HL-60/S4 treated with retinoic acid at 250 ng/mL for 4 days and 3 days (cell line): ENCODE measurements around the gene PRR7.

Source experiments
- in situ Hi-C: fragments of 300-500 bp; cut with MboI; formaldehyde crosslinking; loops from 2 replicates; pipeline ENCODE4 v1.7.0; 2022; ENCODE audit warnings: low sequenced_read_pairs

The PRR7 gene

DNA sequence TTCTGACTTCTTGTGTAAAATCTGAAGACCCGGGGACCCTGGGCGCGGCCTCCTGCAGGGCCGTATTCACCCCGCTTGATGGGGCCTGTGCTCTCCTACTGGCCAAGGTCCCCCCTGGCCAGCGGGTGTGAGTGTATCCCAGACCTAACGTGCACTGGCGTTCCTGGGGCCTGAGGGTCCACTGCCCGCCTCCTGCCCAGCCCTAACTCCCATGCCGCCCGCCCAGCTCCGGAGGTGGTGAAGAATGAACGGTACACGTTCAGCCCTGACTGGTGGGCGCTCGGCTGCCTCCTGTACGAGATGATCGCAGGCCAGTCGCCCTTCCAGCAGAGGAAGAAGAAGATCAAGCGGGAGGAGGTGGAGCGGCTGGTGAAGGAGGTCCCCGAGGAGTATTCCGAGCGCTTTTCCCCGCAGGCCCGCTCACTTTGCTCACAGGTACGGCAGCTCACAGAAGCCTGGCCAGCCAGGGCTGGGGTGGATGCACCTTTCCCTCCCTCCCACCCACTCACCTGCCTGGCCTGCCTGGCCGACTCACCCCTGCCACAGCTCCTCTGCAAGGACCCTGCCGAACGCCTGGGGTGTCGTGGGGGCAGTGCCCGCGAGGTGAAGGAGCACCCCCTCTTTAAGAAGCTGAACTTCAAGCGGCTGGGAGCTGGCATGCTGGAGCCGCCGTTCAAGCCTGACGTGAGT, 10.6 kb upstream of the PRR7 start:
- in situ Hi-C loops, result no loop called here

DNA sequence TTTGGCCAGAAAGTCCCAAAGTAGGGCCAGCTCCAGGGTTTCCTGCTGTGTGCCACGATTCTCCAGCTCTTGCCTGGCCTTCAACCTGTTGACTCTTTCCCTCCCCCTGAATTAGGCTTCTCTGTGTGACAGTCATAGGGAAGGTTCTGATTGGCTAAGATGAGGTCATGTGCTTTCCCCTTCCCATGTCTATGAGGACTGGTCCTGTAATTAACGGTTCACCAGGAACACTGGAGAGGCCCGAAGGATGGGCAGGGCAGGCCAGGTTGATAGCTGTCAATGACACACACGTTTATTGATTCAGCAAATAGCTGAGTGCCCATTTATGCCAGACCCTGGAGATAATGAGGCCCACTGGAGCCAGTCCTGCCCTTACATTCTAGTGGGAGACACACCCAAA, 9.0 kb upstream of the PRR7 start:
- in situ Hi-C loops, result no loop called here

- in situ Hi-C loops, result no loop called here
These were observed 8.1 kb upstream of the PRR7 start for GRCh38 chr5:177438468-177438867.

GRCh38 chr5:177439518-177440053, 7.0 kb upstream of the PRR7 start:
- in situ Hi-C loops, result loop anchor here (5.0 kb wide), 1 partner anchor 47 kb away; no protein-coding TSS in a partner anchor

DNA sequence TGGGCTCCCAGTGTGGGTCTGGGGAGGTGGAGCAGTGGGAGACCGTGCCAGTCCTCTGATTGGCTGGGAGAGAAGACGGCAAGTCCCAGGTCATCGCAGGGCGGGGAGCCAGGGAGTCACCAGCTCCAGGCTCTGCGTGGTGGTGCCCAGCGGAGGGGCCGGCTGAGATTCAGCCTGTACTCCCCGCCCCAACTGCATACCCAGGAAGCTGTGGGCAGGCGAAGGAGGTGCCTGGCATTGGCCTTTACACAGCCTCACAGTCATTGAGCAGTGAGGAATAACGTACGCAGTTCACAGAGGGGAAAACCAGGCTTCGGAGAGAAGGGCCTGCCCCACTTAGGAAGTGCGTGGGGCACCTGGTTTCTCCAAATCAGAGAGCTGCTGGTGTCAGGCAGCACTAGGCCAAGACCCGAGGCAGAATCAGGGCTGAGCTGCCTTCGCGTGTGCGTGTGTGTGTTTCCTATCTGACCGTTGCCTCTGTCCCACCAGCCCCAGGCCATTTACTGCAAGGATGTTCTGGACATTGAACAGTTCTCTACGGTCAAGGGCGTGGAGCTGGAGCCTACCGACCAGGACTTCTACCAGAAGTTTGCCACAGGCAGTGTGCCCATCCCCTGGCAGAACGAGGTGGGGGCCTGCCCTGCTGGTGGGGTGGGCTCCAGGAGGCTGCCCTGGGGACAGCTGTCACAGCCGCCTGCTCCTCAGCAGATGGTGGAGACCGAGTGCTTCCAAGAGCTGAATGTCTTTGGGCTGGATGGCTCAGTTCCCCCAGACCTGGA, 6.2 kb upstream of the PRR7 start:
- in situ Hi-C loops, result loop anchor here (5.0 kb wide), 1 partner anchor 48 kb away; no protein-coding TSS in a partner anchor

DNA sequence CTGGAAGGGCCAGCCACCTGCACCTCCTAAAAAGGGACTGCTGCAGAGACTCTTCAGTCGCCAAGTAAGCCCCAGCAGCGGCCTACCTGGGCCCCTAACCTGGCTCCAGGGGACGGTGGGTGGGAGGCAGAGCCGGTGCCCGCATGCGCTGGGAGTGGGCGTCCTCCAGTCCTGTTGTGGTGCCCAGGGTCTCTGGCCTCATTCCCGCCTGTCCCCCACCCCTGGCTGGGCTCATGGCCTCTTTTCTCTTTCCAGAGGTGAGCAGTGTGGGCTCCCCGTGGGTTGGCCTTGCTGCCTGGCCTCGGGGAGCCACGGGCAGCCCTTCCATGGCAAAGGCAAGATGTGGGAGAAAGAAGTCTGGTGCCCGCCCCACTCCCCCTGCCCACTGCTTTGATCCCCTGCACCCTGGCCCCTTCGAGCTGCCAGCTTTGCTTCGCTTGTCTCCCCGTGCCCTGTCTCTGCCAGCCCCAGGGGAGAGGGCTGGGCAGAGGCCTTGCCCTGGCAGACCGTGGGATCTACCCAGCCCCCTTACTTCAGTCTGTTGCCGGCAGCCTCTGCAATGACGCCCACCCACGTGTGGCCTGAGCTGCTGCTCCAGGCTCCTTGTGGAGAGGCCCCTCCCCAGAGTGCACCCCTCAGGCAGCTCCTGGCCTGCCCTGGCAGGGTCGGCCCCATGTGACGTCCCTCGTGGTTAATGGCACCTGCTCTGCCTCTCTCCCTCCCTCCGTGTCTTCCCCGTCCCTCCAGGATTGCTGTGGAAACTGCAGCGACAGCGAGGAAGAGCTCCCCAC, 5.4 kb upstream of the PRR7 start:
- in situ Hi-C loops, result loop anchor here (5.0 kb wide), 1 partner anchor 49 kb away; no protein-coding TSS in a partner anchor

DNA sequence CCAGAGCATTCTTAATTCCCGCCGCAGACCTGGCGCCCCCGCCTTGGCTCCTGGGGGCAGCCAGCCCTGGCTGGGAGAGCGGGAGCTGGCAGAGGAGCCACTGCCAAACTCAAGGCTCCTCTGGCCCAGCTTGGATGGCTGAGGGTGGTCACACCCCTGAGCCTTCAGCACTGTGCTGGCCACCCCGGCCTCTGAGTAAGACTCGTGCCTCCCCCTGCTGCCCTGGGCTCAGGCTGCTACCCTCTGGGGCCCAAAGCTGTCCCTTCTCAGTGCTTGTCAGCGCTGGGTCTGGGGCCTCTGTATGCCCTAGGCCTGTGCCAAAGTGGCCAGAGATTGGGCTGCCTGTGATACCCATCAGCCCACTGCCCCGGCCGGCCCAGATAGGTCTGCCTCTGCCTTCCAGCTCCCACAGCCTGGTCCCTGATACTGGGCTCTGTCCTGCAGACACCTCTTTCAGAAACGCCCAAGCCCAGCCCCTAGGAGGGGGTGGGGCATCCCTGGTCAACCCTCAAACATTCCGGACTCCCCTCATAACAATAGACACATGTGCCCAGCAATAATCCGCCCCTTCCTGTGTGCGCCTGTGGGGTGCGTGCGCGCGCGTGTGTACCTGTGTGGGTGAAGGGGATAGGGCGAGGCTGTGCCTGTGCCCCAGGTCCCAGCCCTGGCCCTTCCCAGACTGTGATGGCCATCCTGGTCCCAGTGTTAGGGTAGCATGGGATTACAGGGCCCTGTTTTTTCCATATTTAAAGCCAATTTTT, 4.4 kb upstream of the PRR7 start:
- in situ Hi-C loops, result loop anchor here (5.0 kb wide), 1 partner anchor 50 kb away; no protein-coding TSS in a partner anchor

DNA sequence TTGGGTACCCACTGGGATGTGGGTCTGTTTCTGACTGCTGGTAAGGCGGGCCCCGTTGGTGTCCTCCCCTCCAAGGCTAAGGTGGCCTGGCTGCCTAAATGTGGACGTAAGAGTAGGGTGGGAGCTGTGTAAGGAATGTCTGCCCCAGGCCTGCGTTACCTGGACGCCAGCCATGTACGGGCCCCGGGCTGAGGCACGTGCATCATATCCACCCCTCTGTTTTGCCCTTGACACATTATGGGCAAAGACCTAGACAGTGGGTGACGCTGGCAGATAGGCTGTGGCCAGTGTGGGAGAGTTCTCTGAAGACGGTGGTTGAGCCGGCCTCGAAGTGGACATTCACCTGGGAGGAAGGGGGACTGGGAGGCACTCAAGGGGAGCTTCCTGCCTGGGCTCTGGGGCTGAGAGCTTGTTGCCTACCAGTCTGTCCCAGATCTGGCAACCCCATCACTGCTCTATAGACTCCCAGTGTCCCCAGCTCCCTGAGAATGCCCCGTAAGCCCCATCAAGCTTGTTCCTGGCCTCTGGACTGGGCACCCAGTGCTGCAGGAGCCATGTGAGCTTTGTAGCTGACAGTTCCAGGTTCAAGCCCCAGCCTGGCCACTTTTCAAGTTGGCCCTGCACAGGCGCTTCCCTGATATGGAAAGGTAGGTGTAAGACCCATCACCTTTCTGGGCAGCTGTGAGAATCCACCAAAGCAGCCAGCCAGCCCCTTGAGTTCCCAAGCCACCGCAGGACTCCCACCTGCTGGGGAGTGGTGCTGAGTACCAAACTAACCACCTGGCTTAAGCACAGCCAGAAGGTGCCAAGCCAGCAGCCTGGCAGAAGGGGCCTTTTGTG, 3.2 kb upstream of the PRR7 start:
- in situ Hi-C loops, result loop anchor here (5.0 kb wide), 1 partner anchor 51 kb away; no protein-coding TSS in a partner anchor

DNA sequence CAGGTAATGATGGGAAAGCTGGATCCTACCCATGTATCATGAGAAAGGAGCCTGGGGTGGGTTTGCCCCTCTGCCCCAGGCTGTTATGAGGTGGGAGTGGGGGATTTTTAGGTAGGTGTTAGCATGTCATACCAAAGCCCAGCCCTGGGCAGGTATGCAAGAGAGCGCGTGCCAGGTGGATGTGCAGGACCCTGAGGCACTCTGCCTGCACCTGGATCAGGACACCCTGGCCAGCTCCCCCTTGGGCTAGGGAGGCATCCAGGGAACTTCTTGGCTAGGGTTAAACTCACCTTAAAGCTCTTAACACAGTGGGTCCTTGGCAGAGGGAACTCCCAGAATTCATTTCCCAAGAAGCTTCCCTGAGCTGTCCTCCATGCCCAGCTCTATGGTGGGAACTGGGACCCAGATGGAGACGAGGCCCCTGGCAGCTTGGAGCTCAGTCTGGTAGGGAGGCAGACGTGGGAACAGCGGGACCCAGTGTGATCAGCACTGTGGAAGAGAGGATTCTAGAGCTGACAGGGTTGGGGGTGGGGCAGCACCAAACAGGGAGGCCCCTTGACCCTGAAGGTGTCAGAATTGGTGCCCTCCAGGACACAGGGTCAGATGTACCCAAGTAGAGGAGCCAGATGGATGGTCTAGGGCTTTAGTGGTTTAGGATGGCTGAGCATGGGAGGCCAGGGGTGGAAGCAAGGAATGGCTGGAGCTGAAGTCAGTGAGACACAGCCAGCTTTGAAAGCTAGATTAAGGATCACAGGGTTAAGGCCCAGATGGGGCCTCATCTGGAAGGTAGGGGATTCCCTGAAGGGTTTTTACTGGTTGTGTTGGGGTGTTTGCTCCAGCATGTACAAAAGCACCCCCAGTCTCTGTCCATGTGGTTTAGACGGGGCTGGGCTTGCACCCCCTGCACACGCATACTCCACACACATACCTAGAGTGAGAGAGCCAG, 2.2 kb upstream of the PRR7 start:
- in situ Hi-C loops, result loop anchor here (5.0 kb wide), 1 partner anchor 52 kb away; no protein-coding TSS in a partner anchor

DNA sequence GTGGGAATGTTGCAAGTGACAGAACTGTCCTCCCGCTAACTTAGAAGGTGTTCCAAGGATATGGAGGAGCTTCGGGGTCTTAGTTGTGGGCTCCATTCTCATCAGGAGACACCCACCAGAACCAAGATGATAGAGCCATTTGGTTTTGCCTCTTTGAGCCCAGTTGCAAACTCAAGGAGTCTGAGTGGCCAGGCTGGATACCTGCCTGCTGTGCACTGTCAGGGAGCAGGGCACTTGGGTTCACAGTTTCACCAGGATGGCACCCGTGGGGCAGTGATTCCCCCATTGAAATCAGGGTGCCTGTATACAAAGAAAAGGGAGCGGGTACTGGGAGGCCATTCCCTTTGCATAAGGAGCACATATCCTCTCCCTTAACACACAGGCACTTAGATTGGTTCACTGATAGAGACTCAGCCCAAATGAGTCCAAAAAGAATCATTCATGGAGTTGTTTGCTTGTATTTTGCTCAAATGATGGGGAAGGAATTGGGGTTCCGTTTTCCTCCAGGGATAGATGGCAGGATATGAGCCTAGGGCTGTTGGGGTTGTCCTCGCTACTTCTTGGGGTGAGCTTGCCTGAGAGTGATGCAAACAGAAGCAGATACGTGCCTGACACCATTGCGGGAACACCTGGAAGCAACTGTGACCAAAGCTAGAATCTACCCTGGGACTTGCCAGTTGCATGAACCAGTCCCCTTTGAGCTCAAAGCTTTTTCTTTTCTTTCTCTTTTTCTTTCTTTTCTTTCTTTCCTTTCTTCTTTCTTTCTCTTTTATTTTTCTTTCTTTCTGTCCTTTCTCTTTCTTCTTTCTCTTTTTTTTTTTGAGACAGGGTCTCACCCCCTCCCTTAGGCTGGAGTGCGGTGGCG, 1.3 kb upstream of the PRR7 start:
- in situ Hi-C loops, result no loop called here

- in situ Hi-C loops, result no loop called here
These were observed 756 bp upstream of the PRR7 start for GRCh38 chr5:177445917-177446199.

GRCh38 chr5:177447066-177447610, 524 bp downstream of the PRR7 start:
- in situ Hi-C loops, result no loop called here

- in situ Hi-C loops, result no loop called here
These were observed 1.1 kb downstream of the PRR7 start for GRCh38 chr5:177447611-177448243.

DNA sequence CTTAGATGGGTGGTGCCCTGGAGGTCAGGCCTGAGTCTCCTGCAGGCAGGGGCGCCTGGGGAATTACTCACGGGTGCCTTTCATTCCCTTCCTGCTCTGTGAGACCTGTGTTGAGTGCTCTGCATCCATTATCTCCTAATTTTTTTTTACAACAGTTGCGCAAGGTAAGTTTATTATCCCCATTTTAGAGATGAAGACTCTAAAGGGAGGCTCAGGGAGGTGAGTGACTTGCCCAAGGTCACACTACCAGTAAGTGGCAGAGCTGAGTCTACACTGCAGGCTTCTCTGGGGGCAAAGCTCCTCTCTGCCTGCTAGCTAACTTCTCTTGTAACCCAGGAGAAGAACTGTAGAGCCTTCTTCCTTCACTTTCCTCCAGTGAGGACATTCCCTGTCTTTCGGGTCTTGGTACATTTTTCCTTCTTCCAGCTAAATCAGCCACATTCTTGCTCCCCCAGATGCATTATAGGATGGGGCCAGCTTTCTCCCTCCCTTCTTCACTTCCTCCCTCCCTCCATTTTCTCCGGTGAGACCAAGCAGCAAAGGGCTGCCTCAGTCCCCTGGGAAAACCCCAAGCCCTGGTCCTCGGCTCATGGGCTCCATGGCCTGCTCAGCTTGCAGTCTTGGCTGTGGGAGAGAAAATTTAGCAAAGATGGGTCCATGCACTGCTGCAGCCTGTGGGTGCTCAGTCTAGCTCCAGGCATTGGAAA, 1.8 kb downstream of the PRR7 start:
- in situ Hi-C loops, result no loop called here

GRCh38 chr5:177449140-177450061, 2.8 kb downstream of the PRR7 start:
- in situ Hi-C loops, result no loop called here
